GM18907 (cell line): ENCODE results near the gene IFNA5.

Experiments used
- ATAC-seq: cut with Tn5 transposase; IDR thresholded peaks from one replicate; pipeline ENCODE4 v1.9.1; 2021; ENCODE audit warnings: mild to moderate bottlenecking, moderate library complexity; ENCODE audit not compliant: unreplicated experiment

Gene IFNA5

DNA sequence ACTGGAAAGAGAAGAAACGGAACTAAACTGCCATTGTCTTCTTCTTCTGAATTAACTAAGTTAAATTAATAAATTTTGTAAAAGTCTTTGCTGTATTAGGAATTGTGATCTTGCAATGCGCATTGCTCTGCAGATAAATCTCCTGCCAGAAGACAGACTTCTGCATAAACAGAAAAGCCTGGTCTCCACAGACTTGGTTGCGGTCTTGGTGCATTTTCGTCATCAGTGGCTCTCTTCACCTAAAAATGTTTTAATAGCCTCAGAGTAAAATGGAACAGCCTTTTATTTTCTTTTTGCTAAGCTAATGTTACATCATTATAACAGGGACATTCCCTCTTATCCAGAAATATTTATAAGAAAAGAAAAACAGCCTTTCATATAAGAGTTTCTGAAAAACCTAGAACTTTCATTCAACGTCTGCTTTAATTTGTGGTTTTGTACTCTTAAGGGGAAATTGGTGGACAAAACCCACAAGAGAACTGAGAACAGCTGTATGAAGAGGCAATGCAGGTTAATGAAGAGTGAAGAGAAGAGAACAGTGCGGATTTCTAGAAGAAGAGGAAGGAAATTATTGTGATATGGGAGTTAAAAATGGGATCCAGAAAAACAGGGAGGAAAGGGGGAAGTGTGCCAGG is 10.1 kb downstream of the IFNA5 start:
- peak; percentile 86 for ATAC-seq

DNA sequence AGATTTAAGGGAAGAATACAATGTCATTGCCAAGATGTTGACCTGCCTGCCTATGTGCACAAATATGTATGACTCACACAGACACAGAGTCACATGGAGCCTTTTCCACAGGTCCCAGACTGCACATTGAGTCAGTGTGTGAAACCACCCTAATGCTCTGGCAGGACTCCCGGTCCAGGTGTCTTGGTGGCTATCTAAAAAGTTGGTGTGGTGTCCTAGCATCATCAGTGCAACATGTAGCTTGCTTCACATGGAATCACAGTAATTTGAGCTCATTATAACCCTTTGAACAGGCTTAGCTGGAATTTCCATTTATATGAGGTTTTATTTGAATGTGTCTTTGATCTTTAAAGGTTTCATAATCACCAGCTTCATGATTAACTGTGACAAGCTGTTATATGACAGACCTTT is 10.7 kb downstream of the IFNA5 start:
- ATAC-seq, result peak; percentile 73

DNA sequence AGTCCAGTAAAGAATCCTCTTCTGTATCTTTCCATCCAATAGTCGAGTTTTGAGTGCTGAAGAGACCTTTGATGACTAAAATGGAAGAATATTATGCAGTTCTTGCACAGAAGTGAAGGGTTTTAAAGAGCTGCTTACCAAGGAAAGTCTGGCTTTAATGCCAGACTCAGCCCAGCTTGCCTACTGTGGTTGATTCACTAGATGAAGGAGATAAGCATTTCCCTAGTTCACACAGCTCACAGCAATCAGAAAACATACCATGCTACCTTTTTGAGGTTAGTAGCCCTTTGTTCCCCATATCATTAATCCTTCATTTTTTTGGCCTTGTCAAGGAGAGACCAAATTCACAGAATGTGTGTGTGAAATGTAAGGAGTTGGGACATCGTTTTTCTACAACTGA is 15.3 kb downstream of the IFNA5 start:
- no peak for ATAC-seq

DNA sequence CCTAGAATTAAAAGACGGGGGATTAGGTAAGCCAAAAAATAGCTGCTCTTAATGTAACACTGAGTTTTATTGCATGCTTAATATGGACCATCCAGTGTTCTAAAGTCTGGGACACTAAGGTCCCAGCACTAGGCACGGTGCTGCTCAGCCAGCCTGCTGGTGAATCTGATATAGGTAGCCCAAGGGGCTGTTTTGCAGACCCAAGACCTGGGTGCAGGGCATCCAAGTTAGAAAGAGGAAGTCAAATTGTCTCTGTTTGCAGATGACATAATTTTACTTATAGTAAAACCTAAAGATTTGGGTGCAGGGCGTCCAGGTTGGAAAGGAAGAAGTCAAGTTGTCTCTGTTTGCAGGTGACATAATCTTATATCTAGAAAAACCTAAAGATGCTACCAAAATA is 17.8 kb downstream of the IFNA5 start:
- no peak for ATAC-seq

DNA sequence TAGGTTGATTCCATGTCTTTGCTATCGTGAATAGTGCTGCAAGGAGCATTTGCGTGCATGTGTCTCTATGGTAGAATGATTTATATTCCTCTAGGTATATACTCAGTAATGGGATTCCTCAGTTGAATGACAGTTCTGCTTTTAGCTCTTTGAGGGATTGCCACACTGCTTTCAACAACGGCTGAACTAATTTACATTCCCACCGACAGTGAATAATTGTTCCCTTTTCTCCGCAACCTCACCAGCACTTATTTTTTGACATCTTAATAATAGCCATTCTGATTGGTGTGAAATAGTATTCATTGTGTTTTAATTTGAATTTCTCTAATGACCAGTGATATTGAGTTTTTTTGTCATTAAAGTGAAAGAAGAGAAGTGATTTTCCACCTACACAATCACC is 18.5 kb downstream of the IFNA5 start:
- no peak for ATAC-seq

DNA sequence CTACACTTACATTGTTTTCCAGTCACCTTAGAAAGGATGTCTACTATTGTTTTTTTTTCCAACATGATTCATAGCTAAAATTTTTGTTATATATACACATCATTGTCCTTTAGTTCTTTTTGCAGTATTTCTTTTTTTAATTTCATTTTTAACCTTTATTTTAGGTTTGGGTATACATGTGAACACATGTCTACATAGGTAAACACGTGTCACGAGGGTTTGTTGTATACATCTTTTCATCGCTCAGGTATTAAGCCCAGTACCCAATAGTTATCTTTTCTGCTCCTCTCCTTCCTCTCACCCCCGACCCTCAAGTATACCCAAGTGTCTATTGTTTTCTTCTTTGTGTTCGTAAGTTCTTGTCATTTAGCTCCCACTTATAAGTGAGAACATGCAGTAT is 19.0 kb downstream of the IFNA5 start:
- ATAC-seq, result no peak

DNA sequence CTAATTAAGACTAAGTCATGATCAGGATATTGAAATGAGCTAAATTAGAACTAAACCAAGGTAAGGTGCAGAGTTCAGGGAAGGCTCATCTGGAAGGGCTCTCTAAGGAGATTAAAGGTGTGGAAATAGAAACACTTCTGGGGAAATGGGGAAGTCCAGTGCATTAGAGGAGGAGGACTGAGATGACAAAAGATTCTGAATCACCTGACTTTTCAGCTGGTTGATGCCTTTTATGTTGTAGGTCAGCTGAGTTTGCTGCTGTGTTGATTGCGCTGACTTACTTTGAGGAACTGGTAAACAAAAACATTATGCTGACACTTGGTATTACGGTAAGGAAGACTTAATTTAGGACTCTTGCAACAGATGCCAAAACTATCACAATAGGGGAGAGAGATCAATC is 23.8 kb downstream of the IFNA5 start:
- ATAC-seq, result no peak

DNA sequence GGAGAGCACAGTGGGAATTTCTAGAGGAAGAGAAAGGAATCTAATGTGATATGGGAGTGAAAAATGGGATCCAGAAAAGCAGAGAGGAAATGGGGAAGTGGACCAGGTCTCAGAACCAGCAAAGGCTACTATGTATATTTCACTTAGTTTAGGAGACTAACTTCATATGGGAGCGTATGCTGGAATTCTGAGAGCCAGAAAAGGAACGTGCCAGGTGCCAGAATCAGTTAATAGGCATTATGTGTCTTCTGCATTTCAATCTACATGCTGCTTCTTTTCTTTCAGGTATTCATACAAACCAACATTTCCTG is 36.8 kb downstream of the IFNA5 start:
- ATAC-seq, result no peak

DNA sequence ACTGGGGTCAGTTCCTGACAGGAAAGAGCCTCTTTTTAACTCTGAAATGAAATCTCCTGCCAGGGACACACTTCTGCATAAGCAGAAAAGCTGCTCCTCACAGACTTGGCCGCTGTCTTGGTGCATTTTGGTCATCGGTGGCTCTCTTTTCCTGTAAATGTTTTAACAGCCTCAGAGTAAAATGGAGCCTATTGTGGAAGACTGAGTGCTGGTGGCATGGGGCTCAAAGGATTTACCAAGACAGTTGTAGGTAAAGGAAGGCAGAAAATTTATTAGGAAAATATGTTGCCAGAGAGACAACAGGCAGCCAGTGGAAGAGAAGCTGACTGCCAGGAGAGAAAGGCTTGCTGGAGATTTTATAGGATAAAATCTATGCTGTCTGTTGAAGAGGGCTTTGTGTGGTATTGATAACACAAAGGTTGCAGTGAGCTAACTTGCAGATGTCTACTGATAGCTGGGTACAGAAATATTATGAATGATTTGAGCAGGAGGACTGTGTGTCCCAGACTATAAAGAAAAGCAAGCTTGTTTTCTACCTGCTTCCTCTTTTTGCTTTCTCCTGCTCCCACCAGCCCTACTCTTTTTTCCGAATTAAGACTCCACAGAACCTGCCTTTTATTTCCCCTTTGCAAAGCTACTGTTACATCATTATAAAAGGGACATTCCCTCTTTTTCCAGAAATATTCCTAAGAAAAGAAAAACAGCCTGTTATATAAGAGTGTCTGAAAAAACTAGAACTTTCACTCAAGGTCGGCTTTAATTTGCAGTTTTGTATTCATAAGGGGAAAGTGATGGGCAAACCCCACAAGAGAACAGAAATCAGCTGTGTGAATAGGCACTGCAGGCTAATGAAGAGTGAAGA is 37.4 kb downstream of the IFNA5 start:
- peak; percentile 62 for ATAC-seq

DNA sequence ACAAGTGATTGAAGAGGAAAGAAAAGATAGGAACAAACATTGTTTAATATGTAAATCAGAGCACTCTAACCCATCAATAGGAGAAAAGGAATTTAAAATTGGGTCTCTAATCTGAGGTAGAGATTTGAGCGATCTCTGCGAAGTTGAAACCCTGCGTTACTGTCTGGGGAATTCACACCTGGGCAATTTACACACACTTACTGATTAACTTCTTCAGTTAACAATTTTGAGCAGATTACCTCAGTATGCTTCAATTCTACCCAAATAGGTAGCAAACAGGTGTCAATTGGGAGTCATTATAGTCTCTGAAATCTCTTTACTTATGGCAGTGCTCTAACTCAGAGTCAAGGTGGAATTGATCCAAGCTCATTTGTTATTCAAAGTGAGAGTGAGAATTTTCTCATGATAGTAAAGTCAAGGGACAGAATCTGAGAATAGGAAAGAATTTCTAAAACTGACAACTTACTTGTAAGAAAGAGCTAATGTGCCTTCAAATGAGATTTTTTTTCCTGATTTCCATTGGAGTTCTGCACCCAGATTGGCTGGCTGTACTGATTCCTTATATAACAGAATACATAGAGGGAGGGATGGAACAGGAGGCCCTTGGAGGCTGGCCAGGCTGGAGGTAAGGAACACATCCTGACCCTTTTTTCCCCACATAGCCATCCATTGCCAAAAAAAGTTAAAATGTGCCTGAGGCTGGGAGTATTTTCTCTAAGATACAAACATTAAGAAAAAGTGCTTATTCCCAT is 38.2 kb downstream of the IFNA5 start:
- peak; percentile 48 for ATAC-seq

DNA sequence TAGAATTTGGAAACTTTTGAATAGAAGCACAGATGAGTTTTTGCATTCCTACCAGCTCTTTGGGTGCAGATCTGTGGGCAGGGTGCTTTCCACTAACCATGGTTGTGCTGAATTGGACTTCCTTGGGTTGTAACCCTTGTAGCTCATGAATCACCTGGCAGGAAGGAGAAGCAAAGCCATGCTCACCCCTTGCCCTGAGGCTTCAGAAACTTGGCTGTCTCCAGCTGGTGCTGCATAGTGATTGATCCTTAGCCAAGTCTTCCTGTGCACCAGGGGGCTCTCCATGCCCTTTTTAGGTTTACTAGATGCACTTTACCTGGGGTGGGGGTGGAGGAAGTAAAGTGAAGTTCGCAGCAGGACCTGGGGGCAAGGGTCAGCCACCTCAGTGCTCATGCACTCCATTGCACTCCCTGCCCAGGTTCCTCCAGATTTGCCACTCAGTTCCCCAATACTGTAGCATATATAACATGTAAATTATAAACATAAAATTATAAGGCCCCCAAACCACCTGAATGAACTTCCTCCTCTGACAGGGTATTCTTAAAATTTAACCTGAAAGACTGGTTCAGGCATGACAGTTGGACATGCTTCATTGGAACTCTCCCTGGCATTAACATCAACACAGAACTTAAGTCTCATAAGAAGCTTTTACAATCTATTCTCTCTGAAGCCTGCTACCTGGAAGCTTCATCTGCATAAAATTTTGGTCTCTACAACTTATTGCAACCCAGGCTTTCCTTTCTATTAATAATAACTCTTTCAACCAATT is 39.5 kb downstream of the IFNA5 start:
- ATAC-seq, result peak; percentile 69

DNA sequence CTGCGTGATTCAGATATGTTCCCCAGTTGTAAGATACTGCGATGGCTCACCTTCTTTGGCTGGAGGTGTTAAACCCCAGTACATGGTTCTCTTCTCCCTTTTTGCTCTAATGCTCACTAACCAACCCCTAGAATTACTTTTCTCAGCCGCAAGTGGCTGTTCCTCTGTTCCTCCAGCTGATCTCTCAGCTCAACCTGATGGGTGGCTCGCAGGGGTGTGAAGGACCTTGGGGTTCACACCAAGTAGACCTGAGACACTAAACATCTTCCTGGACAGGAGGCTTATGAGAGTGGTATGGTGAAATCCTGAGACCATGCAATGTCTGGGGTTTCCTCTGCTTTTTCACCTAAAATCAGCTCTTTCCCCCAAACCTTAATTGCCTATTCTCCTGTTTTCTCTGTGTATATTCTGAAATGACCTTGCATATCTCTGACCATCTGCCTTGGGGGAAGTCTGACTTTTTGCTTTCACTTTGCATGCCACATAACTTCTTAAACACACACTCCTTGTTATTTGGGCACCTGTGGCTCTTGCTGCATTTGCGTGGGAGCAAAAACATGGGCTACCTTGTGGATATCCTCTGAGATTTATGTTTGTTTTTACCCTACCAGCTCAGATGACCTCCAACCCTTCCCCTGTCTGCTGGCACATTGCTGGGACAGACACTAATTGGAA is 49.4 kb downstream of the IFNA5 start:
- ATAC-seq, result peak; percentile 42
